ENCODE results near the gene EDDM13.

Gene EDDM13

DNA sequence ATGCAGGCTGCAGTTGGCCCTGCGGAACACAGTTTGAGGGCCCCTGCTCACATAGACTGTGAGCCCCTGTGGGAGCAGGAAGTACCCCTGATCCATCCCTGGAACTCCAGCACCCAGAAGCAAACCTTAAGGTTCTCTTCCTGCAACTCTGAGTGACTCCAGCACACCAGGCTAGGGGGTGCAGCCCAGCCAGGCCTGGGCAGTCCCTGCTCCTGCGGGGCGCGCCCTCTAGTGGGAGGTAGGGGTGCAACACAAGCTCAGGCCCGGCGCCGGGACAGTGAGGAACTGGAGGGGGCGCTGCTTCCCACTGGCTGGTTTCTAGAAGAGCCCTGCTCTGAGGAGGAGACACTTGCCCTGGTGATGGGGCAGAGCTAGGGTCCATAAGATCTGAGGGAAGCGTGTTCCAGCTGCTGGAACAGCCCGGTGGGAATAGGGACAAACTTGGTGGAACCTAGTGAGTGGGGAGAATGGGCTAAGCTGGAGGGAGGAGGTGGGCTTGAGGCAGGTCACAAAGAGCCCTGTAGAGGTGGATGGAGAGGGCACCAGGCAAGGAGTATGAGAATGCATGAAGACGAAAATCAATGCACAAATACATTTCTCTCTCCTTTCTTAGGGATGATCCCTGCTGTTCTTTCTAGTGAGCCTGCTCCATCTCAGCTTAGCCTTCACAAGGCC, 37.1 kb downstream of the EDDM13 start:
- TF ChIP-seq, protein P1, sequence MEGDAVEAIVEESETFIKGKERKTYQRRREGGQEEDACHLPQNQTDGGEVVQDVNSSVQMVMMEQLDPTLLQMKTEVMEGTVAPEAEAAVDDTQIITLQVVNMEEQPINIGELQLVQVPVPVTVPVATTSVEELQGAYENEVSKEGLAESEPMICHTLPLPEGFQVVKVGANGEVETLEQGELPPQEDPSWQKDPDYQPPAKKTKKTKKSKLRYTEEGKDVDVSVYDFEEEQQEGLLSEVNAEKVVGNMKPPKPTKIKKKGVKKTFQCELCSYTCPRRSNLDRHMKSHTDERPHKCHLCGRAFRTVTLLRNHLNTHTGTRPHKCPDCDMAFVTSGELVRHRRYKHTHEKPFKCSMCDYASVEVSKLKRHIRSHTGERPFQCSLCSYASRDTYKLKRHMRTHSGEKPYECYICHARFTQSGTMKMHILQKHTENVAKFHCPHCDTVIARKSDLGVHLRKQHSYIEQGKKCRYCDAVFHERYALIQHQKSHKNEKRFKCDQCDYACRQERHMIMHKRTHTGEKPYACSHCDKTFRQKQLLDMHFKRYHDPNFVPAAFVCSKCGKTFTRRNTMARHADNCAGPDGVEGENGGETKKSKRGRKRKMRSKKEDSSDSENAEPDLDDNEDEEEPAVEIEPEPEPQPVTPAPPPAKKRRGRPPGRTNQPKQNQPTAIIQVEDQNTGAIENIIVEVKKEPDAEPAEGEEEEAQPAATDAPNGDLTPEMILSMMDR (IDR thresholded peaks at IDR 0.05; ENCODE audit: low read depth, low read length): peak; percentile 78
- no peak overlapping the region for H3K4me3 ChIP-seq (ENCODE audit: low read depth, low read length)

DNA sequence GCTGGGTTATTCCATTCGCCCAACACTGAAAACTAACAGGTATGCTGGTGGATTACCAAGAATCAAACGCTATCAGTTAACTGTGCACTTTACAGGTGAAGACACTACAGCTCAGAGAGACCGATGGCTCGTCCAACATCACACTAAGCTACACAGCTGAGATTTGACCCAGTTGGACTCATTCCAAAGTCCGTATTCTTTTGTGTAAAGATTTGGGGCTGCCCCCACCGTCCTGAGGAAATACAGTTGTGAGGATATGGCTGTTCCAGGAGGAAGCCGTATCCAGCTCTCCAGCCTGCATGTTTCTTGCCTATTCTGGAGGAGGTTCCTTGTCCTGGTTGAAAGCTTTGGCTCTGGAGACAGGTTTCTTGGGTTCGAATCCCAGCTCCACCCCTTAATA, 37.9 kb downstream of the EDDM13 start:
- TF ChIP-seq, protein P1 (IDR thresholded peaks at IDR 0.05; ENCODE audit: low read depth, low read length): no peak
- H3K4me3 ChIP-seq (ENCODE audit: low read depth, low read length): no peak overlapping the region

DNA sequence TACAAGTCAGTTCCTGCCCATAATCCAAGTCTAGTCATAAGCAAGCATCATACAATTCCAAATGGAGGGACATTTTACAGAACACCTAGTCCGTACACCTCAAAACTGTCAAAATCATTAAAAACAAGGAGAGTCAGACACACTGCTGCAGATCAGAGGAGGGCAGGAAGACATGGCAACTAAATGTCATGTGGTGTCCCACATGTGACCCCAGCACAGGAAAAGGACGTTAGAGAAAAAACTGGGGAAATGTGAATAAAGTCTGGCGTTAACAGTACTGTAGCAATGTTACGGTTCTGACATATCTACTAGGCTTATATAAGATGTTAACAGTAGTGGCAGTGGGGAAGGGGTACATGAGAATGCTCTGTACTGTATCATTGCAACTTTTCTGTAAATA, 39.8 kb downstream of the EDDM13 start:
- TF ChIP-seq, protein P1 (IDR thresholded peaks at IDR 0.05; ENCODE audit: low read depth, low read length): no peak
- no peak overlapping the region for H3K4me3 ChIP-seq (ENCODE audit: low read depth, low read length)

DNA sequence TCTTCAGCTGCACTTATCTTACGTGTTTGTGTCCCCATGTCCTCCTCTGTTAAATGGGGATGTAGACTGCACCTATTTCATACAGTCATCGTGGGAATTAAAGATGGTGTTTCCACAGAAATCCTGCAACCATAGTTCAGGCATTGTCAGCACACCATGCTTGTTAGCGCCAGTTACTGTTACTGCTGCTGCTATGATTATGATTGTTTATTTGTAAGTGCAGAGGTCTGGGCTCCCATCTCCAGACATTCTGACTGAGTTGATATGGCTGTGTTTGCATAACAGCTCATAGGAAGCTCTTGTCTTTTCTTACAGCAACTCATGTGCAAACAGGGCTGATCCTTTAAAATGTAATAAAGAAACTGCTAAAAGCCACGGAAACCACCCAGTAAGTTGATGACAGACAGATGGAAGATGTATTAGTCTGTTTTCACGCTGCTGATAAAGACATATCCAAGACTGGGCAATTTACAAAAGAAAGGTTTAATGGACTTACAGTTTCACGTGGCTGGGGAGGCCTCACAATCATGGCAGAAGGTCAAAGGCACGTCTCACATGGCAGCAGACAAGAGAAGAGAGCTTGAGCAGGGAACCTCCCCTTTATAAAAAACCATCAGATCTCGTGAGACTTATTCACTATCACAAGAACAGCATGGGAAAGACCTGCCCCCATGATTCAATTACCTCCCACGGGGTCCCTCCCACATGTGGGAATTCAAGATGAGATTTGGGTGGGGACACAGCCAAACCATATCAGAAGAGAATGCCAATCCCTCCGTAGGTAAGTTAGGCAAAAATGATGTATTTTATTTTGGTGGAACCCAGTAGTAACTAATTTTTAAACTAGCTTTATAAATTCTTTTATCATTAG, 40.5 kb downstream of the EDDM13 start:
- H3K4me3 ChIP-seq (ENCODE audit: low read depth, low read length): no peak overlapping the region
- TF ChIP-seq, protein P1 (IDR thresholded peaks at IDR 0.05; ENCODE audit: low read depth, low read length): no peak

DNA sequence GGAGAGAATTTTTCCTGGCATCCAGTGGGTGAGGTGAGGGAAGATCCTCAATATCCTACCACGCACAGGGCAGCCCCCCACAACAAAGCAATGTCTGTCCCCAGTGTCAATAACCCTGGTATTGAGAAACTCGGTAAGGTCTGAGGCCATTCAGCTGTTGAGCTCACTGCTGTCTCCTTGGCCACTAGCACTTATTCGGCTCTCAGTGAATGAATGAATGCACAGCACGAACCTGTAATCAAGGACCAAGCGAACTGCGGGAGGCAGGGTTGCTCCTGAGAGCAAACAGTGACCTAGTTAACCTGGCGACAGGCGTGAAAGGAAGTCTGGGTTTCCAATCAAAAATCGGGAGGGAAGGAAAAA, 41.5 kb downstream of the EDDM13 start:
- H3K4me3 ChIP-seq (ENCODE audit: low read depth, low read length): peak overlapping the region; percentile 71
- TF ChIP-seq, protein P1 (IDR thresholded peaks at IDR 0.05; ENCODE audit: low read depth, low read length): no peak

DNA sequence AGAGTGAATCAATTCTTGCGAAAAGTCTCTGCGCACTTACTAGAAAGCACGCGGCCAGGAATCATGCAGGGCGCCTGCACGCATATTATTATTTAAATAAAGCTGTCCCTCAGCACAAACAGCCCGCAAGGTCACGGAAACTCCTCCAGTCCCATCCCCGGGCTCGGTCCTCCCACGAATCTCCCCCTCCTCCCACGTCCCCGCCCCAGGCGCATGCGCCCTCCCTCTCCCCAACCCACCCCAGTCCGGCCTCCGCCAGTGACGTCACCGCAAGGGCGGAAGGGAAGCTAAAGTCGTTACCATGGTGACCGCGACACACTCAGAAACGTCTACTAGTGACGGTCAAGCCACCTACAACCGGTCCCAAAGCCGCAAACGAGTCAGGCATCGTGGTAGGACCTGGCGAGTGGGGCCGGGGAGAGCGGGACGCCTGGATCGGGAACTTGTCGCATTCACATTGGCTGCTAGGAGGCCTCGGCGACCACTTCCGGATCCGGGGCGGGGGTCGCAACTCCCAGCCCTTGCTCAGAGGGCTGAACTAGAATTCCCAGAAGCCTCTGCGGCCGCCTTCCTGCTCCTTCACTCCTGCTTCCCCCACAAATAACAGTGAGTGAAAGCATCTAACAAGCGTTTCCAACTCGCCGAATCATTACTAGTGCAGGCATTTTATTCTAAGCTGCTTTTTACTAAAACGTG, 42.0 kb downstream of the EDDM13 start, which contains the start of gene ZSCAN5A:
Gene ZSCAN5A, minus strand, starts transcription at position 459 of the 696 bp plus-strand sequence. CDS start 89,793 bp downstream, outside the sequence.
- TF ChIP-seq, protein P1 (IDR thresholded peaks at IDR 0.05; ENCODE audit: low read depth, low read length): no peak

More for the DNA sequence above, 42.0 kb downstream of the EDDM13 start, which contains the start of gene ZSCAN5A:
- peak within 1 kb of the TSS; percentile 71 for H3K4me3 ChIP-seq (ENCODE audit: low read depth, low read length)
